HepG2 (cell line): ENCODE measurements around the gene POU2AF2. TPM values are rescaled to one million over a fixed set of nuclear protein-coding genes. Genes with fewer than 3 reads are reported as not detected.

Experiments used
- ATAC-seq: fragments of 200-7000 bp; cut with Tn5 transposase; 3 replicates; pipeline ENCODE4 v1.9.1; 2020; ENCODE audit warnings: mild to moderate bottlenecking, moderate library complexity
- BruUV-seq: library from RNA; stranded (reverse); fragments of 400-500 nt; replicated peaks from 2 replicates; lab custom pipeline; 2021; lab: Mats Ljungman, UMichigan
- CTCF ChIA-PET: fragments of 300-600 bp; formaldehyde crosslinking; extraction: SDS; loops from one replicate; lab custom pipeline; 2021; ENCODE audit warnings: low total read pairs, inconsistent platforms, low intra/inter-chr PET ratio; lab: Yijun Ruan, JAX
- POLR2A ChIA-PET: fragments of 350-600 bp; sonication (Branson Sonifier 250); formaldehyde crosslinking; loops from one replicate; lab custom pipeline; 2020; ENCODE audit warnings: antibody characterized with exemption, inconsistent platforms; lab: Yijun Ruan, JAX
- DNase-seq: peaks from one replicate; pipeline ENCODE4 v3.0.0-alpha.2; 2015; ENCODE audit warnings: low spot score
- FAIRE-seq: peaks from 3 replicates; lab custom pipeline; 2011; peaks lifted over from hg19 to GRCh38; lab: Jason Lieb, UNC
- H2AFZ ChIP-seq: one replicate; pipeline ENCODE4 v1.6.1; 2011; ENCODE audit warnings: low read length, inconsistent platforms
- H3K27ac ChIP-seq: fragments of 300-600 bp; 3 replicates; pipeline ENCODE4 v1.8.0; 2011; ENCODE audit warnings: mixed run types, mild to moderate bottlenecking, mixed read lengths, low read length, inconsistent platforms; ENCODE audit not compliant: insufficient read depth; ENCODE audit errors: extremely low read length
- H3K27me3 ChIP-seq, 2 experiments: fragments of 200-600 bp in 1 of 2; 2 replicates in 1 of 2; 3 replicates in 1 of 2; pipeline versions ENCODE4 v1.6.0 to v1.8.0; 2011; ENCODE audit warnings: low read length in 2 of 2, mild to moderate bottlenecking in 2 of 2, moderate library complexity in 2 of 2, inconsistent platforms in 1 of 2; ENCODE audit not compliant: insufficient read depth in 2 of 2, control insufficient read depth in 1 of 2
- H3K36me3 ChIP-seq, 2 experiments: fragments of 200-600 bp in 1 of 2; replicated peaks in 1 of 2; 2 replicates in 1 of 2; 3 replicates in 1 of 2; pipeline versions ENCODE4 v1.5.1 to v1.8.0; 2011; ENCODE audit warnings: low read length in 2 of 2, inconsistent platforms in 1 of 2; ENCODE audit not compliant: insufficient read depth in 2 of 2, control insufficient read depth in 1 of 2
- H3K4me1 ChIP-seq: 2 replicates; pipeline ENCODE4 v1.5.1; 2012; ENCODE audit warnings: low read length, inconsistent platforms; ENCODE audit not compliant: insufficient read depth
- H3K4me2 ChIP-seq: 2 replicates; pipeline ENCODE4 v1.6.0; 2011; ENCODE audit warnings: low read depth, low read length, inconsistent platforms
- H3K4me3 ChIP-seq, 3 experiments: fragments of 200-600 bp in 1 of 3; sonication (generic), shearing (Covaris generic) in 1 of 3; replicated peaks in 1 of 3; 2 replicates each; pipeline ENCODE4 v1.5.1; 2011 to 2016; ENCODE audit warnings: low read length in 3 of 3, inconsistent platforms in 2 of 3, low read depth in 2 of 3, mild to moderate bottlenecking in 2 of 3, control low read depth in 1 of 3, mixed read lengths in 1 of 3; ENCODE audit not compliant: insufficient read depth in 1 of 3
- H3K79me2 ChIP-seq: one replicate; pipeline ENCODE4 v1.6.1; 2011; ENCODE audit warnings: low read length, inconsistent platforms; ENCODE audit not compliant: insufficient read depth
- H3K9ac ChIP-seq: 2 replicates; pipeline ENCODE4 v1.6.0; 2011; ENCODE audit warnings: mild to moderate bottlenecking, low read depth, low read length, inconsistent platforms; ENCODE audit not compliant: insufficient read depth
- H3K9me3 ChIP-seq: 2 replicates; pipeline ENCODE4 v1.5.1; 2012; ENCODE audit warnings: mild to moderate bottlenecking, low read length
- H4K20me1 ChIP-seq: 2 replicates; pipeline ENCODE4 v1.6.0; 2011; ENCODE audit warnings: inconsistent platforms, mild to moderate bottlenecking, low read length, moderate library complexity; ENCODE audit not compliant: insufficient read depth
- AHR ChIP-seq: IDR thresholded peaks from 2 replicates; pipeline ENCODE4 v1.6.1; 2018; ENCODE audit warnings: missing genetic modification reagents, missing compliant biosample characterization
- HMG20A ChIP-seq: IDR thresholded peaks from 2 replicates; pipeline ENCODE4 v1.6.1; 2016; ENCODE audit warnings: borderline replicate concordance
- NFATC3 ChIP-seq: sonication (generic); formaldehyde crosslinking; IDR thresholded peaks from 2 replicates; pipeline ENCODE4 v1.5.1; 2020; ENCODE audit warnings: mild to moderate bottlenecking, missing genetic modification reagents
- PAXIP1 ChIP-seq: sonication (generic); formaldehyde crosslinking; conservative IDR thresholded peaks from 2 replicates; pipeline ENCODE4 v1.4.0; 2020; ENCODE audit warnings: mild to moderate bottlenecking, missing genetic modification reagents, moderate library complexity
- PHF20 ChIP-seq: sonication (generic); formaldehyde crosslinking; IDR thresholded peaks from 2 replicates; pipeline ENCODE4 v1.5.0; 2020; ENCODE audit warnings: mild to moderate bottlenecking, missing genetic modification reagents
- RELA ChIP-seq: sonication (generic); formaldehyde crosslinking; IDR thresholded peaks from 2 replicates; pipeline ENCODE4 v1.4.0; 2020; ENCODE audit warnings: missing genetic modification reagents
- SRSF1 ChIP-seq: fragments of 200-400 bp; formaldehyde crosslinking; optimal IDR thresholded peaks from 2 replicates; pipeline ENCODE3; 2017; ENCODE audit warnings: mild to moderate bottlenecking, low read depth, low read length, moderate library complexity
- TBL1XR1 ChIP-seq: fragments of 150-350 bp; IDR thresholded peaks from 2 replicates; pipeline ENCODE4 v1.6.1; 2014; ENCODE audit warnings: borderline replicate concordance, low read length; ENCODE audit not compliant: partially characterized antibody
- TBX2 ChIP-seq: sonication (generic); formaldehyde crosslinking; IDR thresholded peaks from 2 replicates; pipeline ENCODE4 v1.5.0; 2020; ENCODE audit warnings: missing genetic modification reagents, mild to moderate bottlenecking, borderline replicate concordance
- ZNF24 ChIP-seq: fragments of 450-650 bp; IDR thresholded peaks from 2 replicates; pipeline ENCODE4 v1.6.1; 2017; ENCODE audit warnings: antibody characterized with exemption, mild to moderate bottlenecking
- ZNF775 ChIP-seq: sonication (generic); formaldehyde crosslinking; IDR thresholded peaks from 2 replicates; pipeline ENCODE4 v1.4.0; 2020; ENCODE audit warnings: missing genetic modification reagents, mild to moderate bottlenecking, moderate library complexity, borderline replicate concordance
- ZNF776 ChIP-seq: sonication (generic); formaldehyde crosslinking; IDR thresholded peaks from 2 replicates; pipeline ENCODE4 v1.4.0; 2020; ENCODE audit warnings: mild to moderate bottlenecking, missing genetic modification reagents
- ZNF879 ChIP-seq: sonication (generic); formaldehyde crosslinking; IDR thresholded peaks from 2 replicates; pipeline ENCODE4 v1.8.1; 2023; ENCODE audit warnings: missing genetic modification reagents
- WGBS: methylation state at CpG from one replicate; pipeline ENCODE4 v1.1.6; 2017; ENCODE audit warnings: low lambda C conversion rate; 5-methylcytosine and 5-hydroxymethylcytosine counted together
- in situ Hi-C: cut with HindIII; loops from 2 replicates; pipeline ENCODE4 v1.10.0; 2017; ENCODE audit warnings: low pct_unique_long_range_greater_than_20kb; ENCODE audit not compliant: extremely low pct_ligation_motif_present
- intact Hi-C: fragments of 100-400 bp; cut with micrococcal nuclease; formaldehyde crosslinking; loops from one replicate; pipeline ENCODE4 v1.10.0; 2022; ENCODE audit not compliant: unreplicated experiment
- polyA plus RNA-seq, 8 experiments: library from polyadenylated mRNA; depleted of rRNA in 3 of 8; stranded (reverse) in 7 of 8; unstranded in 1 of 8; fragments of >200 nt; fragmentation: Illumina TruSeq in 4 of 8; extraction: Trizol in 4 of 8; gene quantifications; 2 replicates each; pipeline versions ENCODE4 v1.2.1 to v1.2.3, GENCODE V29; 2011 to 2016; ENCODE audit warnings: low read depth in 4 of 8, missing spikeins in 1 of 8, mixed read lengths in 1 of 8; ENCODE audit not compliant: insufficient read depth in 1 of 8
- total RNA-seq, 5 experiments: library from RNA; depleted of rRNA; stranded (reverse); fragments of >200 nt; fragmentation: Illumina TruSeq; extraction: Trizol; gene quantifications; 2 replicates each; pipeline ENCODE4 v1.2.3, GENCODE V29; 2016; ENCODE audit warnings: low read depth in 1 of 5
- TF ChIP-seq, protein P1 (sequence below): sonication (generic); formaldehyde crosslinking; IDR thresholded peaks from 2 replicates; pipeline ENCODE4 v1.5.0; 2020; ENCODE audit warnings: mild to moderate bottlenecking, missing genetic modification reagents

Gene POU2AF2
- total and polyA plus RNA-seq, 2 of the 13 experiments (the other 11 are each of a cell fraction or from before 2014, with no cell fraction given), result 0.11 TPM; not detected in 1

DNA sequence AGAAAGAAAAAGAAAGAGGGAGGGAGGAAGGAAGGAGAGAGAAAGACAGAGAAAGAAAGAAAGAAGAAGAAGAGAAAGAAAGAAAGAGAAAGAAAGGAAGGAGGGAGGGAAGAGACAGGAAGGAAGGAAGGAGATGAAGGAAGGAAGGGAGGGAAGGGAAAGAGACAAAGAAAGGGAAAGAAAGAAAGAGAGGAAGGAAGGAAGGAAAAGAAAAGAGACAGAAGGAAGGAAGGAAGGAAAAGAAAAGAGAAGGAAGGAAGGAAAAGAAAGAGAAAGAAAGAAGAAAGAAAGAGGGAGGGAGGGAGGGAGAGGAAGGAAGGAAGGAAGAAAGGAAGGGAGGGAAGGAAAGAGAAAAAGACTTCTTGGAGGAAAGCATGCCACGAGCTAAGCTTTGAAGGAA lies 19.1 kb downstream of the POU2AF2 start:
- H3K4me1 ChIP-seq, result peaks cover 21% of the 10 kb centered on the region
- BruUV-seq, result no TSS peak
- H3K9me3 ChIP-seq, result no peaks in the 10 kb centered on the region
- ChIA-PET CTCF (no interaction called here), POLR2A (no interaction called here)
- no peak overlapping the region for H3K4me2 ChIP-seq
- no peak overlapping the region for H3K9ac ChIP-seq
- no peaks in the 10 kb centered on the region for H4K20me1 ChIP-seq
- no peak for FAIRE-seq
- H3K36me3 ChIP-seq, result no peaks in the 10 kb centered on the region
- no peak for TF ChIP-seq NFATC3 (CRISPR knock-in tag)
- no peak for TF ChIP-seq SRSF1
- TF ChIP-seq RELA (CRISPR knock-in tag), result no peak
- TF ChIP-seq ZNF776 (CRISPR knock-in tag), result no peak
- TF ChIP-seq AHR, result no peak
- no peak for TF ChIP-seq PAXIP1 (CRISPR knock-in tag)
- TF ChIP-seq TBX2, result no peak
- TF ChIP-seq, protein P1, sequence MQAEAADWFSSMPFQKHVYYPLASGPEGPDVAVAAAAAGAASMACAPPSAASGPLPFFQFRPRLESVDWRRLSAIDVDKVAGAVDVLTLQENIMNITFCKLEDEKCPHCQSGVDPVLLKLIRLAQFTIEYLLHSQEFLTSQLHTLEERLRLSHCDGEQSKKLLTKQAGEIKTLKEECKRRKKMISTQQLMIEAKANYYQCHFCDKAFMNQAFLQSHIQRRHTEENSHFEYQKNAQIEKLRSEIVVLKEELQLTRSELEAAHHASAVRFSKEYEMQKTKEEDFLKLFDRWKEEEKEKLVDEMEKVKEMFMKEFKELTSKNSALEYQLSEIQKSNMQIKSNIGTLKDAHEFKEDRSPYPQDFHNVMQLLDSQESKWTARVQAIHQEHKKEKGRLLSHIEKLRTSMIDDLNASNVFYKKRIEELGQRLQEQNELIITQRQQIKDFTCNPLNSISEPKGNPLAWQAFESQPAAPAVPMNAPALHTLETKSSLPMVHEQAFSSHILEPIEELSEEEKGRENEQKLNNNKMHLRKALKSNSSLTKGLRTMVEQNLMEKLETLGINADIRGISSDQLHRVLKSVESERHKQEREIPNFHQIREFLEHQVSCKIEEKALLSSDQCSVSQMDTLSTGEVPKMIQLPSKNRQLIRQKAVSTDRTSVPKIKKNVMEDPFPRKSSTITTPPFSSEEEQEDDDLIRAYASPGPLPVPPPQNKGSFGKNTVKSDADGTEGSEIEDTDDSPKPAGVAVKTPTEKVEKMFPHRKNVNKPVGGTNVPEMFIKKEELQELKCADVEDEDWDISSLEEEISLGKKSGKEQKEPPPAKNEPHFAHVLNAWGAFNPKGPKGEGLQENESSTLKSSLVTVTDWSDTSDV (CRISPR knock-in tag), result no peak
- TF ChIP-seq TBL1XR1, result no peak
- TF ChIP-seq ZNF775 (CRISPR knock-in tag), result no peak
- TF ChIP-seq PHF20, result no peak
- TF ChIP-seq ZNF24, result no peak
- TF ChIP-seq ZNF879 (CRISPR knock-in tag), result no peak
- no peak for TF ChIP-seq HMG20A (CRISPR knock-in tag)
- peak overlapping the region; percentile 12 for H2AFZ ChIP-seq
- 43% methylated on average over 1 of the region's 1 CpG for WGBS
- in situ Hi-C loops, result no loop called here
- no peak for DNase-seq
- H3K4me3 ChIP-seq, result no peak overlapping the region
- intact Hi-C loops, result no loop called here
- H3K27ac ChIP-seq, result no peak overlapping the region
- no peaks in the 10 kb centered on the region for H3K79me2 ChIP-seq
- no peaks in the 10 kb centered on the region; a peak in 2 of 5 replicates for H3K27me3 ChIP-seq
- no peak for ATAC-seq
